GM23338 (cell line): ENCODE data around the gene BCL2L14. TPM values are rescaled to one million over a fixed set of nuclear protein-coding genes. Genes with fewer than 3 reads are reported as not detected.

Experiments
- ATAC-seq: fragments of 200-7000 bp; cut with Tn5 transposase; 3 replicates; pipeline ENCODE4 v1.9.1; 2020
- DNase-seq: peaks from one replicate; pipeline ENCODE4 v3.0.0-alpha.2; 2015; ENCODE audit warnings: low spot score
- H2AFZ ChIP-seq: fragments of 200-600 bp; sonication (generic); 2 replicates; pipeline ENCODE4 v1.8.0; 2016; ENCODE audit warnings: antibody characterized with exemption, mild to moderate bottlenecking, moderate library complexity
- H3F3A ChIP-seq: fragments of 200-600 bp; sonication (generic); replicated peaks from 2 replicates; pipeline ENCODE4 v1.8.0; 2017; ENCODE audit warnings: antibody characterized with exemption, mixed run types, low read depth
- H3K27ac ChIP-seq: fragments of 200-600 bp; sonication (generic); 2 replicates; pipeline ENCODE4 v1.6.1; 2016; ENCODE audit warnings: low read depth
- H3K27me3 ChIP-seq: fragments of 200-600 bp; sonication (generic); 2 replicates; pipeline ENCODE4 v1.8.0; 2016; ENCODE audit warnings: mild to moderate bottlenecking, mixed run types, moderate library complexity; ENCODE audit not compliant: insufficient read depth
- H3K36me3 ChIP-seq: fragments of 200-600 bp; sonication (generic); 2 replicates; pipeline ENCODE4 v1.8.0; 2016; ENCODE audit warnings: mild to moderate bottlenecking; ENCODE audit not compliant: insufficient read depth
- H3K4me1 ChIP-seq: fragments of 200-600 bp; sonication (generic); 2 replicates; pipeline ENCODE4 v1.8.0; 2016; ENCODE audit warnings: mild to moderate bottlenecking, moderate library complexity; ENCODE audit not compliant: insufficient read depth
- H3K4me2 ChIP-seq: fragments of 200-600 bp; sonication (generic); 2 replicates; pipeline ENCODE4 v1.7.1; 2017; ENCODE audit warnings: mixed run types
- H3K4me3 ChIP-seq: fragments of 200-600 bp; sonication (generic); 2 replicates; pipeline ENCODE4 v1.6.1; 2016; ENCODE audit warnings: mixed run types
- H3K79me2 ChIP-seq: fragments of 200-600 bp; sonication (generic); replicated peaks from 2 replicates; pipeline ENCODE4 v1.8.0; 2017; ENCODE audit warnings: mild to moderate bottlenecking; ENCODE audit not compliant: insufficient read depth
- H3K9me2 ChIP-seq: fragments of 200-600 bp; sonication (generic); 2 replicates; pipeline ENCODE4 v1.8.0; 2017; ENCODE audit not compliant: insufficient read depth
- H4K20me1 ChIP-seq: fragments of 200-600 bp; sonication (generic); replicated peaks from 2 replicates; pipeline ENCODE4 v1.8.0; 2017; ENCODE audit warnings: mild to moderate bottlenecking; ENCODE audit not compliant: insufficient read depth
- H3K27ac Mint-ChIP-seq: 2 replicates; pipeline ENCODE4 v1.8.0; 2020; ENCODE audit warnings: inconsistent platforms, mild to moderate bottlenecking, moderate library complexity, mixed read lengths
- H3K27me3 Mint-ChIP-seq: 3 replicates; pipeline ENCODE4 v1.8.0; 2022; ENCODE audit warnings: low read depth, mild to moderate bottlenecking, moderate library complexity, mixed read lengths, inconsistent platforms; ENCODE audit not compliant: insufficient read depth, poor library complexity
- H3K36me3 Mint-ChIP-seq: 3 replicates; pipeline ENCODE4 v1.8.0; 2021; ENCODE audit warnings: low read depth, mild to moderate bottlenecking, inconsistent platforms, moderate library complexity, mixed read lengths
- H3K4me1 Mint-ChIP-seq: 3 replicates; pipeline ENCODE4 v1.8.0; 2020; ENCODE audit warnings: mild to moderate bottlenecking, inconsistent platforms, mixed read lengths
- H3K4me3 Mint-ChIP-seq: 3 replicates; pipeline ENCODE4 v1.8.0; 2021; ENCODE audit warnings: moderate library complexity, mild to moderate bottlenecking, inconsistent platforms, mixed read lengths
- H3K9me3 Mint-ChIP-seq: 3 replicates; pipeline ENCODE4 v1.8.0; 2020; ENCODE audit warnings: moderate library complexity, mild to moderate bottlenecking, inconsistent platforms, mixed read lengths
- CREB1 ChIP-seq: fragments of 250-450 bp; sonication (Bioruptor Pico); IDR thresholded peaks from 2 replicates; pipeline ENCODE4 v1.5.0; 2020; ENCODE audit warnings: low read depth, mild to moderate bottlenecking, moderate library complexity
- ETS1 ChIP-seq: IDR thresholded peaks from 2 replicates; pipeline ENCODE4 v1.6.1; 2016; ENCODE audit warnings: antibody characterized with exemption
- EZH2 ChIP-seq: fragments of 200-600 bp; sonication (generic); IDR thresholded peaks from one replicate; pipeline ENCODE4 v1.8.0; 2017; ENCODE audit warnings: antibody characterized with exemption, mild to moderate bottlenecking, low read depth; ENCODE audit not compliant: unreplicated experiment
- JUNB ChIP-seq: IDR thresholded peaks from one replicate; pipeline ENCODE4 v1.6.1; 2016; ENCODE audit warnings: antibody characterized with exemption; ENCODE audit not compliant: unreplicated experiment
- NANOG ChIP-seq: IDR thresholded peaks from 2 replicates; pipeline ENCODE4 v1.6.1; 2016; ENCODE audit warnings: antibody characterized with exemption, borderline replicate concordance
- REST ChIP-seq: IDR thresholded peaks from one replicate; pipeline ENCODE4 v1.6.1; 2018; ENCODE audit warnings: antibody characterized with exemption; ENCODE audit not compliant: unreplicated experiment
- STAT1 ChIP-seq: IDR thresholded peaks from one replicate; pipeline ENCODE4 v1.6.1; 2016; ENCODE audit warnings: antibody characterized with exemption; ENCODE audit not compliant: unreplicated experiment
- ZNF331 ChIP-seq: fragments of 250-450 bp; sonication (Bioruptor Pico); IDR thresholded peaks from 2 replicates; pipeline ENCODE4 v1.5.0; 2020; ENCODE audit warnings: low read depth, mild to moderate bottlenecking, moderate library complexity
- ZNF462 ChIP-seq: fragments of 250-450 bp; sonication (Bioruptor Pico); IDR thresholded peaks from 2 replicates; pipeline ENCODE4 v1.5.0; 2020; ENCODE audit warnings: mild to moderate bottlenecking, moderate library complexity
- polyA plus RNA-seq: library from polyadenylated mRNA; unstranded; fragments of >200 nt; fragmentation: Nextera tagmentation; extraction: Ambion mirVana; gene quantifications from 2 replicates; pipeline ENCODE4 v1.2.1, GENCODE V29; 2016
- total RNA-seq: library from RNA; depleted of rRNA; stranded (reverse); fragments of >200 nt; shearing (Covaris generic); gene quantifications from 2 replicates; pipeline ENCODE4 v1.2.3, GENCODE V29; 2014

The BCL2L14 gene
- total and polyA plus RNA-seq, 2 experiments from 2014 or later: 2.1 to 2.7 TPM

- TF ChIP-seq ETS1: no peak
- TF ChIP-seq REST: no peak
- TF ChIP-seq NANOG: no peak
- TF ChIP-seq JUNB: no peak
- no peak for TF ChIP-seq ZNF331 (CRISPR knock-in tag)
These were observed 62.5 kb downstream of the BCL2L14 start (continued) for GRCh38 chr12:12133259-12133658.

- no peaks in the 10 kb centered on the region for H3F3A ChIP-seq
- no peak overlapping the region for H3K4me3 ChIP-seq
- ATAC-seq (no peak), DNase-seq (no peak)
- Mint-ChIP-seq H3K9me3 (no peaks in the 10 kb centered on the region), H3K36me3 (peaks cover 40% of the 10 kb centered on the region), H3K27me3 (no peaks in the 10 kb centered on the region), H3K4me3 (no peak overlapping the region), H3K4me1 (peaks cover 9% of the 10 kb centered on the region; the same call in 2 of the 3 replicates), H3K27ac (no peak overlapping the region)
- H3K4me1 ChIP-seq: no peaks in the 10 kb centered on the region
- peaks cover 6% of the 10 kb centered on the region; the same call in 1 of the 2 replicates for H3K36me3 ChIP-seq
- H3K27ac ChIP-seq: no peak overlapping the region
- H4K20me1 ChIP-seq: no peaks in the 10 kb centered on the region
- H2AFZ ChIP-seq: no peak overlapping the region
- no peaks in the 10 kb centered on the region for H3K27me3 ChIP-seq
- H3K4me2 ChIP-seq: no peak overlapping the region
- no peaks in the 10 kb centered on the region for H3K9me2 ChIP-seq
- no peaks in the 10 kb centered on the region for H3K79me2 ChIP-seq
- TF ChIP-seq ZNF462 (CRISPR knock-in tag) (no peak), ZNF331 (CRISPR knock-in tag) (no peak), EZH2 (no peak), STAT1 (no peak), ETS1 (no peak), NANOG (no peak), CREB1 (CRISPR knock-in tag) (no peak), JUNB (no peak)
These were observed 63.0 kb downstream of the BCL2L14 start for GRCh38 chr12:12133785-12134184.
